ENCODE results near the gene ARPP21. TPM values are rescaled to one million over a fixed set of nuclear protein-coding genes. Genes with fewer than 3 reads are reported as not detected.

The ARPP21 gene
- total RNA-seq, 1 donor from 2014 or later = 54.3 TPM

- Histone ChIP-seq H3K9me3 (ENCODE audit: control insufficient read depth in 3 of 3, low read length in 3 of 3) (no peaks in the 10 kb centered on the region), H3K4me1 (ENCODE audit: control insufficient read depth in 3 of 3, insufficient read depth in 3 of 3, low read length in 3 of 3) (no peaks in the 10 kb centered on the region), H3K36me3 (ENCODE audit: control insufficient read depth in 3 of 3, insufficient read depth in 3 of 3, low read length in 3 of 3) (no peaks in the 10 kb centered on the region), H3K4me3 (ENCODE audit: low read length in 3 of 3) (no peak overlapping the region), H3K9ac (ENCODE audit: low read depth in 1 of 3, low read length in 3 of 3) (no peak overlapping the region), H3K27me3 (ENCODE audit: control insufficient read depth in 3 of 3, insufficient read depth in 3 of 3, low read length in 3 of 3) (no peaks in the 10 kb centered on the region), H3K27ac (ENCODE audit: low read depth, low read length) (no peak overlapping the region)
Observed at GRCh38 chr3:35832140-35832571, 192.8 kb downstream of the ARPP21 start.

Small RNA genes within 50 kb of the gene (small RNA-seq; reads per million reads assigned to genes)
- 410 reads per million, percentile 98 among the genes with 10 or more reads in this experiment for gene MIR128-2
